Measurements from ENCODE around the gene ETNPPL. TPM values are rescaled to one million over a fixed set of nuclear protein-coding genes. Genes with fewer than 3 reads are reported as not detected.

The ETNPPL gene
- polyA plus RNA-seq, 3 donors, result not detected

- H3K9me3 ChIP-seq (replicated peaks in 1 of 2; ENCODE audit: control insufficient read depth in 1 of 2, insufficient read depth in 1 of 2, low read length in 2 of 2), result no peaks in the 10 kb centered on the region
- no peaks in the 10 kb centered on the region for H3K36me3 ChIP-seq (replicated peaks in 1 of 2; ENCODE audit: control insufficient read depth in 1 of 2, insufficient read depth in 2 of 2, low read length in 2 of 2)
- H2AFZ ChIP-seq (ENCODE audit: insufficient read depth, low read depth, low read length, poor library complexity, severe bottlenecking), result no peak overlapping the region
- peaks cover 31 to 52% of the 10 kb centered on the region in 2 donors for H3K27me3 ChIP-seq (ENCODE audit: control insufficient read depth in 2 of 2, insufficient read depth in 2 of 2, low read length in 2 of 2)
- DNase-seq, result no peak
- H3K27ac ChIP-seq (ENCODE audit: low read depth in 1 of 2, low read length in 2 of 2), result no peak overlapping the region
- Mint-ChIP-seq H3K27ac (no peak overlapping the region), H3K4me3 (peak overlapping the region in 1 of 2 donors; percentile 31), H3K9me3 (peaks cover 0 to 21% (median 17%) of the 10 kb centered on the region in 7 donors), H3K36me3 (peaks cover 0 to 6% of the 10 kb centered on the region in 2 donors), H3K27me3 (ENCODE audit: low read depth in 3 of 3) (peaks cover 34 to 61% (median 58%) of the 10 kb centered on the region in 3 donors), H3K4me1 (peaks cover 13% of the 10 kb centered on the region)
- TF ChIP-seq CTCF (IDR thresholded peaks at IDR 0.05), result no peak
- H4K20me1 ChIP-seq (ENCODE audit: insufficient read depth, low read length), result no peaks in the 10 kb centered on the region
- H3K4me2 ChIP-seq (replicated peaks; ENCODE audit: extremely low read depth, low read length, poor library complexity, severe bottlenecking), result no peak overlapping the region
- peaks cover 2 to 9% of the 10 kb centered on the region in 2 donors for H3K4me1 ChIP-seq (ENCODE audit: control insufficient read depth in 1 of 2, insufficient read depth in 2 of 2, low read length in 2 of 2)
- no peak overlapping the region for H3K9ac ChIP-seq (ENCODE audit: insufficient read depth, low read length, poor library complexity, severe bottlenecking)
- no peak overlapping the region for H3K4me3 ChIP-seq (replicated peaks in 1 of 3; ENCODE audit: low read depth in 2 of 3, low read length in 3 of 3)
- WGBS (ENCODE audit: insufficient coverage), result no CpG with 5 or more reads among the region's 4 CpGs
- intact Hi-C loops (cut with micrococcal nuclease), result no loop called here
- H3K79me2 ChIP-seq (ENCODE audit: insufficient read depth, low read length), result no peaks in the 10 kb centered on the region
Measured at GRCh38 chr4:108763986-108764385, 1.1 kb upstream of the ETNPPL start.

- Histone ChIP-seq H3K27ac (ENCODE audit: low read depth in 1 of 2, low read length in 2 of 2) (no peak overlapping the region), H3K4me2 (replicated peaks; ENCODE audit: extremely low read depth, low read length, poor library complexity, severe bottlenecking) (peak overlapping the region; percentile 65), H3K4me1 (ENCODE audit: control insufficient read depth in 1 of 2, insufficient read depth in 2 of 2, low read length in 2 of 2) (peaks cover 2 to 9% of the 10 kb centered on the region in 2 donors), H3K36me3 (replicated peaks in 1 of 2; ENCODE audit: control insufficient read depth in 1 of 2, insufficient read depth in 2 of 2, low read length in 2 of 2) (no peaks in the 10 kb centered on the region), H4K20me1 (ENCODE audit: insufficient read depth, low read length) (no peaks in the 10 kb centered on the region), H3K4me3 (replicated peaks in 1 of 3; ENCODE audit: low read depth in 2 of 3, low read length in 3 of 3) (peak overlapping the region in 1 of 3 experiments; percentile 53), H3K79me2 (ENCODE audit: insufficient read depth, low read length) (no peaks in the 10 kb centered on the region), H3K9me3 (replicated peaks in 1 of 2; ENCODE audit: control insufficient read depth in 1 of 2, insufficient read depth in 1 of 2, low read length in 2 of 2) (no peaks in the 10 kb centered on the region), H3K9ac (ENCODE audit: insufficient read depth, low read length, poor library complexity, severe bottlenecking) (no peak overlapping the region), H3K27me3 (ENCODE audit: control insufficient read depth in 2 of 2, insufficient read depth in 2 of 2, low read length in 2 of 2) (peaks cover 31 to 55% of the 10 kb centered on the region in 2 donors), H2AFZ (ENCODE audit: insufficient read depth, low read depth, low read length, poor library complexity, severe bottlenecking) (peak overlapping the region; percentile 53)
- intact Hi-C loops (cut with micrococcal nuclease), result no loop called here
- TF ChIP-seq CTCF (IDR thresholded peaks at IDR 0.05), result no peak
- DNase-seq, result no peak
- no CpG with 5 or more reads among the region's 11 CpGs for WGBS (ENCODE audit: insufficient coverage)
- H3K4me1 Mint-ChIP-seq, result peaks cover 13% of the 10 kb centered on the region
- H3K27ac Mint-ChIP-seq, result no peak overlapping the region
- peaks cover 0 to 21% (median 17%) of the 10 kb centered on the region in 7 donors for H3K9me3 Mint-ChIP-seq
- H3K36me3 Mint-ChIP-seq, result peaks cover 0 to 6% of the 10 kb centered on the region in 2 donors
- H3K27me3 Mint-ChIP-seq (ENCODE audit: low read depth in 3 of 3), result peaks cover 35 to 59% (median 58%) of the 10 kb centered on the region in 3 donors
- H3K4me3 Mint-ChIP-seq, result peak overlapping the region; percentile 35 to 89
Measured at GRCh38 chr4:108763226-108763593, 357 bp upstream of the ETNPPL start.

Data from CD14-positive monocyte (primary cell).